Activated CD8-positive, alpha-beta T cell treated with anti-CD3 and anti-CD28 coated beads for 36 hours (primary cell): Measurements from ENCODE around the gene TNFRSF13B. TPM values are rescaled to one million over a fixed set of nuclear protein-coding genes. Genes with fewer than 3 reads are reported as not detected.

Experiments
- ATAC-seq: fragments of 200-7000 bp; cut with Tn5 transposase; one replicate; pipeline ENCODE4 v1.10.0; 2021; ENCODE audit warnings: mild to moderate bottlenecking, moderate library complexity
- CTCF ChIA-PET: fragments of 350-600 bp; sonication (Branson Sonifier 250); formaldehyde crosslinking; loops from one replicate; lab custom pipeline; 2021; ENCODE audit warnings: antibody characterized with exemption; lab: Charles Lee
- POLR2A ChIA-PET: fragments of 350-600 bp; sonication (Branson Sonifier 250); formaldehyde crosslinking; loops from one replicate; lab custom pipeline; 2021; ENCODE audit warnings: antibody characterized with exemption; lab: Charles Lee
- DNase-seq: peaks from one replicate; pipeline ENCODE4 v3.0.0-alpha.2; 2020
- H3K27ac Mint-ChIP-seq: one replicate; pipeline ENCODE4 v1.8.0; 2021; ENCODE audit warnings: mild to moderate bottlenecking, mixed read lengths
- H3K27me3 Mint-ChIP-seq: one replicate; pipeline ENCODE4 v1.8.0; 2021; ENCODE audit warnings: mixed read lengths
- H3K36me3 Mint-ChIP-seq: one replicate; pipeline ENCODE4 v1.8.0; 2021; ENCODE audit warnings: low read depth, mixed read lengths
- H3K4me1 Mint-ChIP-seq: one replicate; pipeline ENCODE4 v1.8.0; 2021; ENCODE audit warnings: low read depth, mixed read lengths
- H3K4me3 Mint-ChIP-seq: one replicate; pipeline ENCODE4 v1.8.0; 2021; ENCODE audit warnings: mild to moderate bottlenecking, moderate library complexity, mixed read lengths
- H3K9me3 Mint-ChIP-seq: one replicate; pipeline ENCODE4 v1.8.0; 2021; ENCODE audit warnings: mixed read lengths
- CTCF ChIP-seq: fragments of 200-600 bp; IDR thresholded peaks from one replicate; pipeline ENCODE4 v1.8.0; 2022; ENCODE audit warnings: antibody characterized with exemption, mild to moderate bottlenecking
- intact Hi-C: fragments of 100-400 bp; cut with micrococcal nuclease; formaldehyde crosslinking; loops from one replicate; pipeline ENCODE4 v1.10.0; 2022
- total RNA-seq, 2 experiments: library from RNA; stranded (reverse); gene quantifications; one replicate each; pipeline ENCODE4 v1.2.3, GENCODE V29; 2021

TNFRSF13B gene
- total RNA-seq, 2 experiments from 2014 or later = not detected

GRCh38 chr17:16939208-16939576, 32.7 kb downstream of the TNFRSF13B start:
- TF ChIP-seq CTCF = no peak
- Mint-ChIP-seq H3K4me3 (no peak overlapping the region), H3K27me3 (peaks cover 3% of the 10 kb centered on the region), H3K9me3 (no peaks in the 10 kb centered on the region), H3K27ac (no peak overlapping the region), H3K4me1 (no peaks in the 10 kb centered on the region), H3K36me3 (no peaks in the 10 kb centered on the region)
- ChIA-PET CTCF (no interaction called here), POLR2A (no interaction called here)
- no peak for ATAC-seq
- no peak for DNase-seq
- intact Hi-C loops = no loop called here

- peaks cover 3% of the 10 kb centered on the region for H3K27me3 Mint-ChIP-seq
- POLR2A ChIA-PET = no interaction called here
- no peaks in the 10 kb centered on the region for H3K36me3 Mint-ChIP-seq
- TF ChIP-seq CTCF = no peak
- no peak for ATAC-seq
- DNase-seq = no peak
- no peak overlapping the region for H3K4me3 Mint-ChIP-seq
- H3K27ac Mint-ChIP-seq = no peak overlapping the region
- intact Hi-C loops = no loop called here
- no peaks in the 10 kb centered on the region for H3K4me1 Mint-ChIP-seq
- no peaks in the 10 kb centered on the region for H3K9me3 Mint-ChIP-seq
- CTCF ChIA-PET = no interaction called here
Measured at GRCh38 chr17:16938496-16939207, 33.3 kb downstream of the TNFRSF13B start.

- Mint-ChIP-seq H3K27me3 (peaks cover 3% of the 10 kb centered on the region), H3K4me3 (no peak overlapping the region), H3K9me3 (no peaks in the 10 kb centered on the region), H3K36me3 (no peaks in the 10 kb centered on the region), H3K4me1 (no peaks in the 10 kb centered on the region), H3K27ac (no peak overlapping the region)
- ChIA-PET POLR2A (no interaction called here), CTCF (no interaction called here)
- DNase-seq (no peak), ATAC-seq (no peak)
- no peak for TF ChIP-seq CTCF
- intact Hi-C loops = no loop called here
Measured at GRCh38 chr17:16938031-16938430, 33.9 kb downstream of the TNFRSF13B start.

GRCh38 chr17:16937431-16937830, 34.5 kb downstream of the TNFRSF13B start:
- Mint-ChIP-seq H3K4me3 (no peak overlapping the region), H3K36me3 (no peaks in the 10 kb centered on the region), H3K4me1 (no peaks in the 10 kb centered on the region), H3K27me3 (peaks cover 3% of the 10 kb centered on the region), H3K9me3 (no peaks in the 10 kb centered on the region), H3K27ac (no peak overlapping the region)
- DNase-seq (no peak), ATAC-seq (no peak)
- intact Hi-C loops = no loop called here
- POLR2A ChIA-PET = no interaction called here
- TF ChIP-seq CTCF = no peak
- CTCF ChIA-PET = no interaction called here

GRCh38 chr17:16936536-16937310, 35.2 kb downstream of the TNFRSF13B start:
- CTCF ChIA-PET = no interaction called here
- DNase-seq = no peak

More at GRCh38 chr17:16936536-16937310, 35.2 kb downstream of the TNFRSF13B start:
- POLR2A ChIA-PET = no interaction called here
- no peak for ATAC-seq
- H3K4me3 Mint-ChIP-seq = no peak overlapping the region
- H3K27me3 Mint-ChIP-seq = peaks cover 3% of the 10 kb centered on the region
- no peak overlapping the region for H3K27ac Mint-ChIP-seq
- intact Hi-C loops = no loop called here
- TF ChIP-seq CTCF = no peak
- H3K36me3 Mint-ChIP-seq = no peaks in the 10 kb centered on the region
- H3K9me3 Mint-ChIP-seq = no peaks in the 10 kb centered on the region
- H3K4me1 Mint-ChIP-seq = no peaks in the 10 kb centered on the region
